Cardiac muscle cell (in vitro differentiated cells and primary cell): ENCODE measurements around the gene COPS7A. TPM values are rescaled to one million over a fixed set of nuclear protein-coding genes. Genes with fewer than 3 reads are reported as not detected.

Source experiments
- DNase-seq, 2 donors: peaks; one replicate each; pipeline versions ENCODE4 v3.0.0 to v3.0.0-alpha.2; 2010 to 2017; ENCODE audit warnings: low read depth in 1 of 2, low spot score in 1 of 2
- H3K27ac ChIP-seq: fragments of 200-600 bp; sonication (generic); 2 replicates; pipeline ENCODE4 v1.5.1; 2016
- H3K27me3 ChIP-seq: fragments of 200-600 bp; sonication (generic); 2 replicates; pipeline ENCODE4 v1.6.0; 2016; ENCODE audit warnings: control low read depth
- H3K36me3 ChIP-seq: fragments of 200-600 bp; sonication (generic); 2 replicates; pipeline ENCODE4 v1.5.1; 2016; ENCODE audit warnings: control low read depth
- H3K4me1 ChIP-seq: fragments of 200-600 bp; sonication (generic); 2 replicates; pipeline ENCODE4 v1.8.1; 2017; ENCODE audit warnings: low read depth, mild to moderate bottlenecking, mixed run types
- H3K4me3 ChIP-seq: fragments of 200-600 bp; sonication (generic); 2 replicates; pipeline ENCODE4 v1.5.1; 2016; ENCODE audit warnings: mild to moderate bottlenecking
- H3K9me3 ChIP-seq: fragments of 200-600 bp; sonication (generic); 2 replicates; pipeline ENCODE4 v1.5.1; 2017; ENCODE audit warnings: low read depth, mild to moderate bottlenecking, control low read depth
- CTCF ChIP-seq: IDR thresholded peaks from 2 replicates; pipeline ENCODE4 v1.5.1; 2012; ENCODE audit warnings: low read depth, mild to moderate bottlenecking, low read length
- polyA plus RNA-seq: library from polyadenylated mRNA; unstranded; fragments of >200 nt; fragmentation: Nextera tagmentation; extraction: Ambion mirVana; gene quantifications from 2 replicates; pipeline ENCODE4 v1.2.1, GENCODE V29; 2016
- total RNA-seq: library from RNA; depleted of rRNA; stranded (reverse); fragments of >200 nt; gene quantifications from 2 replicates; pipeline ENCODE4 v1.2.3, GENCODE V29; 2016

COPS7A gene
- total and polyA plus RNA-seq, 2 experiments from 2014 or later, result 71.0 to 108 TPM

DNA sequence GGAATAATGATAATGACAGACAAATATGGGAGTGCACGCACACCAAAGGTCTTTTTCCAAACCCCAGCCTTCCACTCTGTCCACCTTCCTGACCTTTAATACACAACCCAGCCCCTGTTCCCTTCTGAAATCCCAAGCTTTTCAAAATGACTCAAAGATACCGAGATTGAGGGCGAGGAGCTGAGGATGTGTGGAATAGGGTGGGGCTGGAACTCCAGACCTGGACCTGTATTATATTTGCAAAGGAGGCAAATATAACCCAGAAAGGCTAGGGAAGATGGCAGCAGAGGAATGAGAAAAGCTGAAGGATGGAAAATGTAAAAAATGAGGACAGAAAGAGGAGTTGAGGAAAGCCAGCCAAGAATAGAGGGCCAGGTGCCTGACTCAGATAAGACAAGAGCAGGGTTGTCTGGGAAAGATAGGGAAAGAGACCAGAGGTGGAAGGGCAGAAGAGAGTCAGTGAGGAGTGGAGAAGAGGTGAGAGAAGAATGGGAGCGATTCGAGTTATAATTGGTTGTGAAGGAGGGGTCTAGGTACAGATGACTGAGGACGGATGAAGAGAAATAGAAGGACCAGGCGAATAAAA lies 41.3 kb downstream of the COPS7A start:
- Histone ChIP-seq H3K9me3 (no peaks in the 10 kb centered on the region), H3K36me3 (no peaks in the 10 kb centered on the region), H3K4me3 (peak overlapping the region; percentile 93), H3K27ac (peak overlapping the region; percentile 95), H3K27me3 (no peaks in the 10 kb centered on the region), H3K4me1 (peaks cover 30% of the 10 kb centered on the region)
- DNase-seq, result no peak
- TF ChIP-seq CTCF, result no peak

GRCh38 chr12:6765634-6766581 lies 42.1 kb downstream of the COPS7A start, which contains the start of gene PTMS:
Gene PTMS (plus strand): TSS chr12:6766363. CDS start chr12:6766706, 343 bp downstream.
- Histone ChIP-seq H3K9me3 (no peaks in the 10 kb centered on the region), H3K4me1 (peaks cover 30% of the 10 kb centered on the region), H3K27me3 (no peaks in the 10 kb centered on the region), H3K36me3 (no peaks in the 10 kb centered on the region), H3K4me3 (peak within 1 kb of the TSS; percentile 93), H3K27ac (peak within 1 kb of the TSS; percentile 95)
- no peak for TF ChIP-seq CTCF
- peak; percentile 88 to 97 for DNase-seq

DNA sequence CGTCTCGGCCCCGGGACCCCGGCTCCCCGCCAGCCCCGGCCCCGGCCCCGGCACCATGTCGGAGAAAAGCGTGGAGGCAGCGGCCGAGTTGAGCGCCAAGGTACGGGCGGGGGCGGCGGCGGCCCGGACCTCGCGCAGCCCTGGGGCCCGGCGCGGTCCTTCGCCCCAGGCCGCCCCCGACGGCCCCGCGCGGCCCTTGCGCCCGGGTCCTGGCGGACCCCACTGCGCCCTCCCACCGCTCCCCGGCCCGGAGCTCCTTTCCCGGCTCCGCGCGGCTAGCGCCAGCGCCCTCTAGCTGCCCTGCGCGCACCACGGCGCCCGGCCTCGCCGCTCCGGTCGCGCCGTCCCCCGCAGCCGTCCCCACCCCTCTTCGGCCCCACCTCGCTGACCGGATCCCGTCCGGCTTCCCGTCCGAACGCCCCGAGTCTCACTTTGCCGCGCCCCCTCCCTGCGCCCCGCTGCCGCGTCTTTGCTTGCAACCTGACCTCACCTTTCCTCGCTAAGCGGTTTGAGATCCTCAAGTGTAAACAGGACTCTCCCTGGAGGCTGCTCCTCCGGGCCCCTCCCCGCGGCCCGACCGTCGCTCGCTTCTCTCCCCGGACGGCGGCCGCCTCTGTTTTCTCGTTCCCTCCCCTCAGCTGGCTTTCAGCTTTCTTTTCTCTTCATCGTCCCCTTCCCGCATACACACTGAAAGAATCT lies 43.0 kb downstream of the COPS7A start:
- peak; percentile 76 to 89 for DNase-seq
- H3K27ac ChIP-seq, result peak overlapping the region; percentile 95
- no peaks in the 10 kb centered on the region for H3K27me3 ChIP-seq
- H3K36me3 ChIP-seq, result no peaks in the 10 kb centered on the region
- H3K9me3 ChIP-seq, result no peaks in the 10 kb centered on the region
- peak; percentile 50 for TF ChIP-seq CTCF
- H3K4me1 ChIP-seq, result peaks cover 30% of the 10 kb centered on the region
- peak overlapping the region; percentile 93 for H3K4me3 ChIP-seq

DNA sequence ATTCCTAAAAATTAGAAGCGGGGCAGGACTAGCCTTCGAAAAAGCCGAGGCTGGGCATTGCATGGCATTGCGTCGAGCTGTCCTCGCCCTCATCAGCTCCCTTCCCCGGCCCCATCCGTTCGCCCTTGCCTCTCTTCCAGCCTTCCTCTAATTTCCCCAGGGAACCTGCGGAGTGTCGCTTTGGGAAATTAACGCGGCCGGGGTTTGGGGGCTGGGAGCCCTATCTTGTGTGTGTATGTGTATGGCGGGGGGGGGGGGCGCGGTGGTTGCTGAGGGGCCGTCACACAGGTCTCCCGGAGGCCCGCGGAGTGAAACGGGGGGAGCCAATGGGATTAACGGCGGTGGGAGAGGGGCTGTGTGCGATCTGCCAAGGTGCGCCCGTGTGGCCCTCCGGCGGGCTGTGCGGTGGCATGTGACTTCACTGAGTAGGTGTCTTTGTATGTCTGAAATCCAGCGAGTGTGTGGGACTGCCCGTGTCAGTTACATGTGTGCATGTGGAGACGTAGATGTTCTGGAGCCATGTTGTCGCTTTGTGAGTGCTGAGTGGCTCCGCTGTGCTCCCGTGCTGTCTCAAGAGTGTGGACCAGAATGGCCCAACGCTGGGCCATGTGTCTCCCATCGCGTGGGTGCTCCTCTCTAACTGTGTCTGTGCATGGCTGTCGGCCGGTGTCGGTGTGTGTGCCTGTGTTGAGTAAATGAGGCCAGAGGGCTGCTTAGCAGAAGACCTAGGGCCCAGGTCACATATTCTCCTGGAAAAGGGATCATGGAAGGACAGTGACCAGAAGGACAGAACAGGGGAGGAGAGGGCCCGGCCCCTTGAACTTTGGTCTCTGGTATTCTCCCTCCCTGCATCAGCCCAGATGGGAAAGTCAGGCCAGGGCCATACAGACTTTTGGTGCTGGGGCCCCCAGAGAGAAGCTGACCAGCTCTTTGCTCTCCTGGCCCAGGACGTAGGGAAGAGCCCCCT lies 43.8 kb downstream of the COPS7A start:
- Histone ChIP-seq H3K4me3 (peak overlapping the region; percentile 93), H3K4me1 (peaks cover 30% of the 10 kb centered on the region), H3K9me3 (no peaks in the 10 kb centered on the region), H3K27ac (peak overlapping the region; percentile 95), H3K27me3 (peaks cover 8% of the 10 kb centered on the region), H3K36me3 (no peaks in the 10 kb centered on the region)
- DNase-seq, result peak; percentile 44 to 51
- no peak for TF ChIP-seq CTCF
